Endothelial cell of umbilical vein (primary cell): ENCODE results near the gene CX3CR1. TPM values are rescaled to one million over a fixed set of nuclear protein-coding genes. Genes with fewer than 3 reads are reported as not detected.

Source experiments
- BruUV-seq: library from RNA; stranded (reverse); fragments of 400-500 nt; replicated peaks from 2 replicates; lab custom pipeline; 2021; lab: Mats Ljungman, UMichigan
- CTCF ChIA-PET: fragments of 300-600, 350-600 bp; sonication (Branson Sonifier 250); formaldehyde crosslinking; loops from one replicate; lab custom pipeline; 2021; ENCODE audit warnings: antibody characterized with exemption, inconsistent platforms; lab: Charles Lee
- POLR2A ChIA-PET: fragments of 300-600, 350-600 bp; sonication (Branson Sonifier 250); formaldehyde crosslinking; loops from one replicate; lab custom pipeline; 2021; ENCODE audit warnings: antibody characterized with exemption, inconsistent platforms; lab: Charles Lee
- DNase-seq: peaks from one replicate; pipeline ENCODE4 v3.0.0-alpha.2; 2011; ENCODE audit warnings: low read depth, low spot score
- FAIRE-seq: peaks from 2 replicates; lab custom pipeline; 2011; peaks lifted over from hg19 to GRCh38; lab: Jason Lieb, UNC
- H2AFZ ChIP-seq: 2 replicates; pipeline ENCODE4 v1.6.0; 2012; ENCODE audit warnings: low read depth, low read length, control low read depth, inconsistent platforms
- H3K27ac ChIP-seq: 2 replicates; pipeline ENCODE4 v1.5.1; 2011; ENCODE audit warnings: low read depth, mild to moderate bottlenecking, control low read depth, low read length, moderate library complexity; ENCODE audit not compliant: insufficient read depth
- H3K27me3 ChIP-seq, 2 experiments: 2 replicates each; pipeline versions ENCODE4 v1.6.0 to v1.6.1; 2011; ENCODE audit warnings: low read length in 2 of 2, mixed read lengths in 1 of 2; ENCODE audit not compliant: control insufficient read depth in 2 of 2, insufficient read depth in 2 of 2
- H3K36me3 ChIP-seq, 2 experiments: 2 replicates in 1 of 2; 3 replicates in 1 of 2; pipeline ENCODE4 v1.5.1; 2011; ENCODE audit warnings: low read length in 2 of 2, mild to moderate bottlenecking in 1 of 2, moderate library complexity in 1 of 2; ENCODE audit not compliant: control insufficient read depth in 2 of 2, insufficient read depth in 2 of 2; ENCODE audit errors: extremely low read depth in 1 of 2
- H3K4me1 ChIP-seq: 3 replicates; pipeline ENCODE4 v1.5.1; 2011; ENCODE audit warnings: mild to moderate bottlenecking, low read length; ENCODE audit not compliant: control insufficient read depth, insufficient read depth; ENCODE audit errors: extremely low read depth
- H3K4me2 ChIP-seq: 2 replicates; pipeline ENCODE4 v1.6.1; 2011; ENCODE audit warnings: low read length, control low read depth, mixed read lengths; ENCODE audit not compliant: insufficient read depth
- H3K4me3 ChIP-seq, 3 experiments: fragments of 200-600 bp in 1 of 3; sonication (generic), shearing (Covaris generic) in 1 of 3; replicated peaks in 1 of 3; 2 replicates each; pipeline ENCODE4 v1.5.1; 2011 to 2016; ENCODE audit warnings: control low read depth in 3 of 3, low read length in 3 of 3, mild to moderate bottlenecking in 2 of 3, inconsistent platforms in 1 of 3, low read depth in 1 of 3, moderate library complexity in 1 of 3; ENCODE audit not compliant: insufficient read depth in 1 of 3
- H3K79me2 ChIP-seq: 2 replicates; pipeline ENCODE4 v1.6.0; 2012; ENCODE audit warnings: low read length, inconsistent platforms; ENCODE audit not compliant: control insufficient read depth, insufficient read depth
- H3K9ac ChIP-seq: replicated peaks from 2 replicates; pipeline ENCODE3; 2011; ENCODE audit warnings: low read length, control low read depth; ENCODE audit not compliant: insufficient read depth; ENCODE audit errors: extremely low read depth
- H3K9me1 ChIP-seq: replicated peaks from 3 replicates; pipeline ENCODE4 v1.6.0; 2011; ENCODE audit warnings: mild to moderate bottlenecking, low read length; ENCODE audit not compliant: control insufficient read depth, insufficient read depth; ENCODE audit errors: extremely low read depth
- H3K9me3 ChIP-seq: replicated peaks from 2 replicates; pipeline ENCODE4 v1.5.1; 2012; ENCODE audit warnings: low read length, inconsistent platforms; ENCODE audit not compliant: control insufficient read depth, insufficient read depth
- H4K20me1 ChIP-seq: replicated peaks from 2 replicates; pipeline ENCODE3; 2011; ENCODE audit warnings: mild to moderate bottlenecking, low read length; ENCODE audit not compliant: control insufficient read depth, insufficient read depth; ENCODE audit errors: extremely low read depth
- CTCF ChIP-seq, 2 donors: IDR thresholded peaks; 1 replicate in 1 of 2; 2 replicates in 1 of 2; pipeline ENCODE4 v1.5.1; 2011; ENCODE audit warnings: low read length in 2 of 2, mild to moderate bottlenecking in 2 of 2, moderate library complexity in 2 of 2, control low read depth in 1 of 2, inconsistent platforms in 1 of 2, low read depth in 1 of 2; ENCODE audit not compliant: insufficient read depth in 1 of 2; ENCODE audit errors: extremely low read depth in 1 of 2
- EZH2 ChIP-seq: IDR thresholded peaks from 2 replicates; pipeline ENCODE4 v1.6.1; 2012; ENCODE audit warnings: borderline replicate concordance, low read depth, mild to moderate bottlenecking, moderate library complexity, low read length, inconsistent platforms; ENCODE audit not compliant: severe bottlenecking
- FOS ChIP-seq: IDR thresholded peaks from 2 replicates; pipeline ENCODE4 v1.6.1; 2011; ENCODE audit warnings: mild to moderate bottlenecking, low read length, moderate library complexity, borderline replicate concordance; ENCODE audit not compliant: insufficient read depth
- GATA2 ChIP-seq: IDR thresholded peaks from 2 replicates; pipeline ENCODE4 v1.7.0; 2011; ENCODE audit warnings: low read depth, mild to moderate bottlenecking, moderate library complexity, mixed read lengths, low read length; ENCODE audit not compliant: insufficient read length, insufficient read depth
- JUN ChIP-seq: IDR thresholded peaks from 2 replicates; pipeline ENCODE4 v1.6.1; 2011; ENCODE audit warnings: borderline replicate concordance, low read depth; ENCODE audit not compliant: insufficient read length, insufficient read depth
- MAX ChIP-seq: IDR thresholded peaks from 2 replicates; pipeline ENCODE4 v1.6.1; 2011; ENCODE audit not compliant: insufficient read depth, insufficient read length
- MYC ChIP-seq: IDR thresholded peaks from one replicate; pipeline ENCODE4 v1.6.1; 2011; ENCODE audit warnings: mild to moderate bottlenecking, low read depth, low read length
- POLR2A ChIP-seq: IDR thresholded peaks from 2 replicates; pipeline ENCODE4 v1.6.1; 2012; ENCODE audit warnings: low read depth, mild to moderate bottlenecking, control low read depth, low read length
- POLR2AphosphoS5 ChIP-seq: IDR thresholded peaks from 2 replicates; pipeline ENCODE4 v1.6.1; 2012; ENCODE audit warnings: low read depth, mild to moderate bottlenecking, control low read depth, low read length, moderate library complexity; ENCODE audit not compliant: insufficient read depth
- dilution Hi-C: fragments of 300-500 bp; cut with MboI; formaldehyde crosslinking; loops from one replicate; pipeline ENCODE4 v1.15.0; 2019; ENCODE audit warnings: low sequenced_read_pairs; ENCODE audit not compliant: extremely low pct_ligation_motif_present
- intact Hi-C: fragments of 100-400 bp; cut with micrococcal nuclease; formaldehyde crosslinking; loops from one replicate; pipeline ENCODE4 v1.10.0; 2022
- polyA plus RNA-seq, 4 experiments: library from polyadenylated mRNA; depleted of rRNA in 3 of 4; stranded (reverse) in 3 of 4; unstranded in 1 of 4; fragments of >200 nt; gene quantifications; 2 replicates each; pipeline versions ENCODE4 v1.2.1 to v1.2.3, GENCODE V29; 2011 to 2012; ENCODE audit warnings: missing spikeins in 1 of 4
- total RNA-seq: library from RNA; stranded (reverse); gene quantifications from 2 replicates; pipeline ENCODE4 v1.2.3, GENCODE V29; 2021

The CX3CR1 gene
- total and polyA plus RNA-seq, 2 donors (not counting 3 experiments of a cell fraction or from before 2014, with no cell fraction given) = not detected

- Histone ChIP-seq H3K79me2 (no peaks in the 10 kb centered on the region), H3K4me2 (no peak overlapping the region), H3K9ac (no peak overlapping the region), H3K4me3 (no peak overlapping the region), H3K27ac (no peak overlapping the region), H3K27me3 (peaks cover 8 to 10% of the 10 kb centered on the region in 2 experiments), H3K9me1 (no peaks in the 10 kb centered on the region), H3K9me3 (no peaks in the 10 kb centered on the region), H3K36me3 (no peaks in the 10 kb centered on the region), H2AFZ (no peak overlapping the region), H3K4me1 (no peaks in the 10 kb centered on the region), H4K20me1 (no peaks in the 10 kb centered on the region)
- FAIRE-seq (no peak), DNase-seq (no peak)
- ChIA-PET POLR2A (no interaction called here), CTCF (no interaction called here)
- intact Hi-C loops (no loop called here), dilution Hi-C loops (no loop called here)
- no TSS peak for BruUV-seq
- TF ChIP-seq POLR2A (no peak), GATA2 (no peak), JUN (no peak), FOS (no peak), CTCF (IDR thresholded peaks at IDR 0.05; ENCODE audit: extremely low read depth in 1 of 2, insufficient read depth in 1 of 2, low read depth in 1 of 2, low read length in 2 of 2) (no peak), MYC (no peak), MAX (no peak), POLR2AphosphoS5 (no peak), EZH2 (no peak)
Observed at GRCh38 chr3:39275052-39275451, 4.8 kb downstream of the CX3CR1 start.
